ENCODE measurements around the gene PADI1.

The PADI1 gene

DNA sequence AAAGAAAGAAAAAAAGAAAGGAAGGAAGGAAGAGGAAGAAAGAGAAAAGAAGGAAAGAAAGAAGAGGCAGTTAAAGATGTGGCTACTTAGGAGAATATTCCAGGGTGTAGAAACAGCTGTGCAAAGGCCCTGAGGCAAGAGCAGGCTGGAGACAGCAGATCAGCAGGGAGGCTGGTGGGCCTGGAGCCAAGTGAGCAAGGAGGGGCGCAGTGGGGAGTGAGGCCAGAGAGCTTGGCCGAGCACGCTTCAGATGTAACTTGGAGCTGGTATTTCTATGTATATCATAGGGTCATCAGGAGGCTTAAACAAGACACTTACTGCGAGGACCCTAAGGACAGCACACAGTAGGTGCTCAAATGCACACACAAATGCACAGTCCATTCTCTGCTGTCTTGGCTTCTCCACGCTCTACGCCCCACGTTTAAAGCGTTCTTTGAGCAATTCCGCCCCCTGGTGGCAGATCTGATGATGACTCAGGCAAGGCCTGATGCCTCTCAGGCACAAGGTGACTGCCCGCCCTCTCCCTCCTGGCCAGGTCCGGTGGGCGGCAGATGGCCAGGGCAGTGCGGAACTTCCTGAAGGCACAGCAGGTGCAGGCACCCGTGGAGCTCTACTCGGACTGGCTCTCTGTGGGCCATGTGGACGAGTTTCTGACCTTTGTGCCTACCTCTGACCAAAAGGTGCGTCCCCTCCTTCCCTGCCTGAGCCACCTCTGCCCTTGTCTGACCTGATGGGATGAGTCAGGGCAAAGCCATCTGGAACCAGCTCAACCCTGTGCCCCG is 32.0 kb downstream of the PADI1 start (continued):
- TF ChIP-seq, protein P1, sequence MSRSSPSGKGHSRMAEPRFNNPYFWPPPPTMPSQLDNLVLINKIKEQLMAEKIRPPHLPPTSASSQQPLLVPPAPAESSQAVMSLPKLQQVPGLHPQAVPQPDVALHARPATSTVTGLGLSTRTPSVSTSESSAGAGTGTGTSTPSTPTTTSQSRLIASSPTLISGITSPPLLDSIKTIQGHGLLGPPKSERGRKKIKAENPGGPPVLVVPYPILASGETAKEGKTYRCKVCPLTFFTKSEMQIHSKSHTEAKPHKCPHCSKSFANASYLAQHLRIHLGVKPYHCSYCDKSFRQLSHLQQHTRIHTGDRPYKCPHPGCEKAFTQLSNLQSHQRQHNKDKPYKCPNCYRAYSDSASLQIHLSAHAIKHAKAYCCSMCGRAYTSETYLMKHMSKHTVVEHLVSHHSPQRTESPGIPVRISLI (tag by site-specific recombination; IDR thresholded peaks at IDR 0.05), result no peak
- peak; percentile 68; the same call in 1 of the 2 replicates for TF ChIP-seq ZFP69B (tag by site-specific recombination; IDR thresholded peaks at IDR 0.05)
- peak; percentile 100 for TF ChIP-seq ZNF623 (tag by site-specific recombination; IDR thresholded peaks at IDR 0.05)
- TF ChIP-seq ZNF426 (tag by site-specific recombination; IDR thresholded peaks at IDR 0.05), result no peak
- no peak for TF ChIP-seq SETDB1 (IDR thresholded peaks at IDR 0.05; ENCODE audit: insufficient read length, low read length)
- no peak for TF ChIP-seq ZNF140 (tag by site-specific recombination; IDR thresholded peaks at IDR 0.05)
- peak; percentile 85 for TF ChIP-seq ZNF223 (tag by site-specific recombination; IDR thresholded peaks at IDR 0.05)
- TF ChIP-seq ZFHX2 (tag by site-specific recombination; conservative IDR thresholded peaks at IDR 0.05), result peak; percentile 55; the same call in 1 of the 2 replicates
- no peak for TF ChIP-seq ZNF707 (tag by site-specific recombination; IDR thresholded peaks at IDR 0.05)
- TF ChIP-seq, protein P2, sequence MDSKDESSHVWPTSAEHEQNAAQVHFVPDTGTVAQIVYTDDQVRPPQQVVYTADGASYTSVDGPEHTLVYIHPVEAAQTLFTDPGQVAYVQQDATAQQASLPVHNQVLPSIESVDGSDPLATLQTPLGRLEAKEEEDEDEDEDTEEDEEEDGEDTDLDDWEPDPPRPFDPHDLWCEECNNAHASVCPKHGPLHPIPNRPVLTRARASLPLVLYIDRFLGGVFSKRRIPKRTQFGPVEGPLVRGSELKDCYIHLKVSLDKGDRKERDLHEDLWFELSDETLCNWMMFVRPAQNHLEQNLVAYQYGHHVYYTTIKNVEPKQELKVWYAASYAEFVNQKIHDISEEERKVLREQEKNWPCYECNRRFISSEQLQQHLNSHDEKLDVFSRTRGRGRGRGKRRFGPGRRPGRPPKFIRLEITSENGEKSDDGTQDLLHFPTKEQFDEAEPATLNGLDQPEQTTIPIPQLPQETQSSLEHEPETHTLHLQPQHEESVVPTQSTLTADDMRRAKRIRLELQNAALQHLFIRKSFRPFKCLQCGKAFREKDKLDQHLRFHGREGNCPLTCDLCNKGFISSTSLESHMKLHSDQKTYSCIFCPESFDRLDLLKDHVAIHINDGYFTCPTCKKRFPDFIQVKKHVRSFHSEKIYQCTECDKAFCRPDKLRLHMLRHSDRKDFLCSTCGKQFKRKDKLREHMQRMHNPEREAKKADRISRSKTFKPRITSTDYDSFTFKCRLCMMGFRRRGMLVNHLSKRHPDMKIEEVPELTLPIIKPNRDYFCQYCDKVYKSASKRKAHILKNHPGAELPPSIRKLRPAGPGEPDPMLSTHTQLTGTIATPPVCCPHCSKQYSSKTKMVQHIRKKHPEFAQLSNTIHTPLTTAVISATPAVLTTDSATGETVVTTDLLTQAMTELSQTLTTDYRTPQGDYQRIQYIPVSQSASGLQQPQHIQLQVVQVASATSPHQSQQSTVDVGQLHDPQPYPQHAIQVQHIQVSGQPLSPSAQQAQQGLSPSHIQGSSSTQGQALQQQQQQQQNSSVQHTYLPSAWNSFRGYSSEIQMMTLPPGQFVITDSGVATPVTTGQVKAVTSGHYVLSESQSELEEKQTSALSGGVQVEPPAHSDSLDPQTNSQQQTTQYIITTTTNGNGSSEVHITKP (tag by site-specific recombination; IDR thresholded peaks at IDR 0.05), result peak; percentile 19; the same call in 1 of the 2 replicates
- TF ChIP-seq ZNF626 (tag by site-specific recombination; IDR thresholded peaks at IDR 0.05), result no peak
- no peak for TF ChIP-seq ZNF302 (tag by site-specific recombination; IDR thresholded peaks at IDR 0.05; ENCODE audit: low read depth)
- TF ChIP-seq ZNF837 (tag by site-specific recombination; IDR thresholded peaks at IDR 0.05), result no peak
- no peak for TF ChIP-seq ZFP41 (tag by site-specific recombination; IDR thresholded peaks at IDR 0.05; ENCODE audit: borderline replicate concordance)
- TF ChIP-seq ZNF558 (tag by site-specific recombination; IDR thresholded peaks at IDR 0.05), result no peak
- peak; percentile 81; the same call in 1 of the 2 replicates for TF ChIP-seq ZNF394 (tag by site-specific recombination; IDR thresholded peaks at IDR 0.05; ENCODE audit: borderline replicate concordance)
- TF ChIP-seq ZXDB (tag by site-specific recombination; IDR thresholded peaks at IDR 0.05), result peak; percentile 61
- peak; percentile 93 for TF ChIP-seq ZNF2 (tag by site-specific recombination; IDR thresholded peaks at IDR 0.05)
- TF ChIP-seq KLF10 (tag by site-specific recombination; IDR thresholded peaks at IDR 0.05), result no peak
- no peak for TF ChIP-seq ZNF777 (tag by site-specific recombination; IDR thresholded peaks at IDR 0.05; ENCODE audit: borderline replicate concordance)
- no peak for TF ChIP-seq ZNF311 (tag by site-specific recombination; IDR thresholded peaks at IDR 0.05; ENCODE audit: borderline replicate concordance)
- no peak; the same call in 1 of the 2 replicates for TF ChIP-seq ZNF449 (tag by site-specific recombination; IDR thresholded peaks at IDR 0.05)
- TF ChIP-seq ZNF292 (tag by site-specific recombination; IDR thresholded peaks at IDR 0.05; ENCODE audit: borderline replicate concordance, low read depth), result no peak
- TF ChIP-seq PRDM4 (tag by site-specific recombination; IDR thresholded peaks at IDR 0.05), result peak; percentile 71
- TF ChIP-seq, protein P3, sequence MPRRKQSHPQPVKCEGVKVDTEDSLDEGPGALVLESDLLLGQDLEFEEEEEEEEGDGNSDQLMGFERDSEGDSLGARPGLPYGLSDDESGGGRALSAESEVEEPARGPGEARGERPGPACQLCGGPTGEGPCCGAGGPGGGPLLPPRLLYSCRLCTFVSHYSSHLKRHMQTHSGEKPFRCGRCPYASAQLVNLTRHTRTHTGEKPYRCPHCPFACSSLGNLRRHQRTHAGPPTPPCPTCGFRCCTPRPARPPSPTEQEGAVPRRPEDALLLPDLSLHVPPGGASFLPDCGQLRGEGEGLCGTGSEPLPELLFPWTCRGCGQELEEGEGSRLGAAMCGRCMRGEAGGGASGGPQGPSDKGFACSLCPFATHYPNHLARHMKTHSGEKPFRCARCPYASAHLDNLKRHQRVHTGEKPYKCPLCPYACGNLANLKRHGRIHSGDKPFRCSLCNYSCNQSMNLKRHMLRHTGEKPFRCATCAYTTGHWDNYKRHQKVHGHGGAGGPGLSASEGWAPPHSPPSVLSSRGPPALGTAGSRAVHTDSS (tag by site-specific recombination; IDR thresholded peaks at IDR 0.05), result no peak
- TF ChIP-seq ZNF354C (tag by site-specific recombination; IDR thresholded peaks at IDR 0.05; ENCODE audit: borderline replicate concordance, low read depth), result no peak
- TF ChIP-seq KLF17 (tag by site-specific recombination; IDR thresholded peaks at IDR 0.05), result peak; percentile 89
- TF ChIP-seq ZNF664 (tag by site-specific recombination; IDR thresholded peaks at IDR 0.05), result 0 out of 2 replicates have a peak, but pooled peaks have one; percentile 18

All from HEK293 (cell line).